T follicular helper cell (primary cell): ENCODE results near the gene CTNNA1.

Source experiments
- DNase-seq: peaks from one replicate; pipeline ENCODE4 v3.0.0-alpha.2; 2020; ENCODE audit warnings: low read depth

Gene CTNNA1

GRCh38 chr5:138966236-138966985, 213.2 kb downstream of the CTNNA1 start:
- no peak for DNase-seq

GRCh38 chr5:138967791-138968448, 214.7 kb downstream of the CTNNA1 start:
- no peak for DNase-seq

GRCh38 chr5:138968601-138969000, 215.4 kb downstream of the CTNNA1 start:
- DNase-seq, result no peak

- no peak for DNase-seq
Measured at GRCh38 chr5:138969323-138970002, 216.2 kb downstream of the CTNNA1 start.

- DNase-seq, result no peak
Measured at GRCh38 chr5:138972230-138972629, 219.0 kb downstream of the CTNNA1 start.

- no peak for DNase-seq
Measured at GRCh38 chr5:138972836-138973235, 219.6 kb downstream of the CTNNA1 start.

- no peak for DNase-seq
Measured at GRCh38 chr5:138974227-138975063, 221.2 kb downstream of the CTNNA1 start.

GRCh38 chr5:138975098-138975847, 222.0 kb downstream of the CTNNA1 start:
- DNase-seq, result no peak

GRCh38 chr5:138978080-138978479, 224.9 kb downstream of the CTNNA1 start:
- DNase-seq, result no peak

GRCh38 chr5:138978581-138978980, 225.4 kb downstream of the CTNNA1 start:
- DNase-seq, result no peak

GRCh38 chr5:138979684-138980280, 226.6 kb downstream of the CTNNA1 start:
- DNase-seq, result no peak

GRCh38 chr5:138980441-138980840, 227.2 kb downstream of the CTNNA1 start:
- DNase-seq, result no peak

- no peak for DNase-seq
Measured at GRCh38 chr5:138981131-138981530, 227.9 kb downstream of the CTNNA1 start.

- DNase-seq, result no peak
Measured at GRCh38 chr5:138981586-138981985, 228.4 kb downstream of the CTNNA1 start.

GRCh38 chr5:138983984-138984383, 230.8 kb downstream of the CTNNA1 start:
- no peak for DNase-seq
